SJSA1 (cell line): Measurements from ENCODE around the gene CLEC2D. TPM values are rescaled to one million over a fixed set of nuclear protein-coding genes. Genes with fewer than 3 reads are reported as not detected.
"Not testable (repeated sequence)": the region's sequence is repeated elsewhere in the genome, so short reads cannot be mapped to it uniquely, and the experiment has no call there.

ENCODE experiments used
- DNase-seq, 2 experiments: peaks; one replicate each; pipeline ENCODE4 v3.0.0-alpha.2; 2015 to 2020; ENCODE audit warnings: low spot score in 2 of 2, low read depth in 1 of 2
- H3K27ac ChIP-seq: fragments of 250-450 bp; sonication (Bioruptor Pico); 2 replicates; pipeline ENCODE4 v1.5.1; 2020; ENCODE audit warnings: mild to moderate bottlenecking, moderate library complexity
- H3K27me3 ChIP-seq: fragments of 250-450 bp; sonication (Bioruptor Pico); replicated peaks from 2 replicates; pipeline ENCODE4 v1.5.1; 2020; ENCODE audit warnings: mild to moderate bottlenecking, moderate library complexity
- H3K36me3 ChIP-seq: fragments of 250-450 bp; sonication (Bioruptor Pico); 2 replicates; pipeline ENCODE4 v1.5.1; 2020; ENCODE audit warnings: mild to moderate bottlenecking
- H3K4me1 ChIP-seq: fragments of 250-450 bp; sonication (Bioruptor Pico); replicated peaks from 2 replicates; pipeline ENCODE4 v1.6.1; 2021; ENCODE audit warnings: mild to moderate bottlenecking
- H3K4me3 ChIP-seq: fragments of 250-450 bp; sonication (Bioruptor Pico); 2 replicates; pipeline ENCODE4 v1.5.1; 2020; ENCODE audit warnings: mild to moderate bottlenecking
- H3K9me3 ChIP-seq: fragments of 250-450 bp; sonication (Bioruptor Pico); replicated peaks from 2 replicates; pipeline ENCODE4 v1.5.1; 2020; ENCODE audit warnings: mild to moderate bottlenecking
- total RNA-seq: library from RNA; depleted of rRNA; stranded (reverse); fragments of >200 nt; shearing (Covaris generic); gene quantifications from 2 replicates; pipeline ENCODE4 v1.2.3, GENCODE V29; 2014; rRNA removed

The CLEC2D gene
- 3.4 and 6.9 TPM in 2 replicates for total RNA-seq

GRCh38 chr12:9669534-9669933 is at the start of gene CLEC2D:
CLEC2D (plus strand) TSS chr12:9669713; CDS start chr12:9669735, 22 bp downstream.
- DNase-seq: no peak
- Histone ChIP-seq H3K36me3 (peaks cover 23% of the 10 kb centered on the region), H3K4me3 (no peak within 1 kb of the TSS), H3K4me1 (peaks cover 30% of the 10 kb centered on the region), H3K27me3 (0 out of 2 replicates have a peak, but pooled peaks cover 3% of the 10 kb centered on the region), H3K27ac (no peak within 1 kb of the TSS), H3K9me3 (no peaks in the 10 kb centered on the region)

- Histone ChIP-seq H3K27me3 (no peaks in the 10 kb centered on the region), H3K9me3 (no peaks in the 10 kb centered on the region), H3K4me1 (no peaks in the 10 kb centered on the region), H3K27ac (no peak overlapping the region), H3K4me3 (no peak overlapping the region), H3K36me3 (no peaks in the 10 kb centered on the region)
- DNase-seq: no peak
Observed at GRCh38 chr12:9625019-9625418, 44.5 kb upstream of the CLEC2D start.

- no peaks in the 10 kb centered on the region for H3K36me3 ChIP-seq
- H3K27ac ChIP-seq: no peak overlapping the region
- H3K27me3 ChIP-seq: no peaks in the 10 kb centered on the region
- H3K4me3 ChIP-seq: no peak overlapping the region
- H3K9me3 ChIP-seq: no peaks in the 10 kb centered on the region
- DNase-seq: no peak
- no peaks in the 10 kb centered on the region for H3K4me1 ChIP-seq
Observed at GRCh38 chr12:9626291-9626690, 43.2 kb upstream of the CLEC2D start.

GRCh38 chr12:9626821-9627220 is 42.7 kb upstream of the CLEC2D start:
- no peak for DNase-seq
- Histone ChIP-seq H3K27me3 (no peaks in the 10 kb centered on the region), H3K36me3 (no peaks in the 10 kb centered on the region), H3K4me1 (no peaks in the 10 kb centered on the region), H3K27ac (no peak overlapping the region), H3K4me3 (no peak overlapping the region), H3K9me3 (no peaks in the 10 kb centered on the region)

- Histone ChIP-seq H3K4me1 (no peaks in the 10 kb centered on the region), H3K36me3 (no peaks in the 10 kb centered on the region), H3K4me3 (no peak overlapping the region), H3K27me3 (no peaks in the 10 kb centered on the region), H3K9me3 (no peaks in the 10 kb centered on the region), H3K27ac (no peak overlapping the region)
- DNase-seq: no peak
Observed at GRCh38 chr12:9632766-9633165, 36.7 kb upstream of the CLEC2D start.

- DNase-seq: peak in 1 of 2 experiments; percentile 48
- H3K36me3 ChIP-seq: no peaks in the 10 kb centered on the region
Observed at GRCh38 chr12:9634177-9634803, 35.2 kb upstream of the CLEC2D start.

GRCh38 chr12:9634969-9635754 is 34.4 kb upstream of the CLEC2D start:
- Histone ChIP-seq H3K27ac (no peak overlapping the region), H3K9me3 (no peaks in the 10 kb centered on the region), H3K4me1 (no peaks in the 10 kb centered on the region), H3K4me3 (no peak overlapping the region), H3K27me3 (no peaks in the 10 kb centered on the region), H3K36me3 (no peaks in the 10 kb centered on the region)
- no peak for DNase-seq

More at GRCh38 chr12:9634177-9634803, 35.2 kb upstream of the CLEC2D start:
- no peaks in the 10 kb centered on the region for H3K9me3 ChIP-seq
- no peaks in the 10 kb centered on the region for H3K4me1 ChIP-seq
- H3K4me3 ChIP-seq: no peak overlapping the region
- H3K27ac ChIP-seq: no peak overlapping the region
- H3K27me3 ChIP-seq: no peaks in the 10 kb centered on the region

GRCh38 chr12:9636150-9636850 is 33.2 kb upstream of the CLEC2D start:
- Histone ChIP-seq H3K27ac (no peak overlapping the region), H3K4me3 (no peak overlapping the region), H3K36me3 (no peaks in the 10 kb centered on the region), H3K27me3 (no peaks in the 10 kb centered on the region), H3K9me3 (no peaks in the 10 kb centered on the region), H3K4me1 (no peaks in the 10 kb centered on the region)
- DNase-seq: no peak

GRCh38 chr12:9636851-9637206 is 32.7 kb upstream of the CLEC2D start:
- Histone ChIP-seq H3K27me3 (no peaks in the 10 kb centered on the region), H3K4me1 (no peaks in the 10 kb centered on the region), H3K27ac (no peak overlapping the region), H3K36me3 (no peaks in the 10 kb centered on the region), H3K4me3 (no peak overlapping the region), H3K9me3 (no peaks in the 10 kb centered on the region)
- DNase-seq: no peak

- Histone ChIP-seq H3K4me3 (no peak overlapping the region), H3K36me3 (no peaks in the 10 kb centered on the region), H3K27me3 (no peaks in the 10 kb centered on the region), H3K9me3 (no peaks in the 10 kb centered on the region), H3K27ac (no peak overlapping the region), H3K4me1 (peaks cover 5% of the 10 kb centered on the region)
- DNase-seq: no peak
Observed at GRCh38 chr12:9640024-9640423, 29.5 kb upstream of the CLEC2D start.

- Histone ChIP-seq H3K27me3 (no peaks in the 10 kb centered on the region), H3K9me3 (no peaks in the 10 kb centered on the region), H3K4me3 (no peak overlapping the region), H3K36me3 (no peaks in the 10 kb centered on the region), H3K27ac (no peak overlapping the region), H3K4me1 (peaks cover 27% of the 10 kb centered on the region)
- DNase-seq: no peak
Observed at GRCh38 chr12:9642606-9643265, 26.8 kb upstream of the CLEC2D start.

GRCh38 chr12:9643266-9643660 is 26.2 kb upstream of the CLEC2D start:
- Histone ChIP-seq H3K36me3 (no peaks in the 10 kb centered on the region), H3K4me1 (peaks cover 28% of the 10 kb centered on the region)
- no peak for DNase-seq

GRCh38 chr12:9644985-9645551 is 24.4 kb upstream of the CLEC2D start:
- DNase-seq: peak in 1 of 2 experiments; percentile 48
- Histone ChIP-seq H3K27ac (peak overlapping the region; percentile 97), H3K4me1 (peaks cover 28% of the 10 kb centered on the region)
- not testable (repeated sequence) for H3K36me3 ChIP-seq, H3K4me3 ChIP-seq, H3K27me3 ChIP-seq, H3K9me3 ChIP-seq

More at GRCh38 chr12:9643266-9643660, 26.2 kb upstream of the CLEC2D start:
- no peak overlapping the region for H3K27ac ChIP-seq
- no peaks in the 10 kb centered on the region for H3K9me3 ChIP-seq
- H3K27me3 ChIP-seq: no peaks in the 10 kb centered on the region
- H3K4me3 ChIP-seq: no peak overlapping the region
